Left hindlimb (tissue), 1 donor: ENCODE results near the gene STAB2.

Experiments
- DNase-seq: peaks from one replicate; pipeline ENCODE4 v3.0.0-alpha.2; 2018

STAB2 gene

DNA sequence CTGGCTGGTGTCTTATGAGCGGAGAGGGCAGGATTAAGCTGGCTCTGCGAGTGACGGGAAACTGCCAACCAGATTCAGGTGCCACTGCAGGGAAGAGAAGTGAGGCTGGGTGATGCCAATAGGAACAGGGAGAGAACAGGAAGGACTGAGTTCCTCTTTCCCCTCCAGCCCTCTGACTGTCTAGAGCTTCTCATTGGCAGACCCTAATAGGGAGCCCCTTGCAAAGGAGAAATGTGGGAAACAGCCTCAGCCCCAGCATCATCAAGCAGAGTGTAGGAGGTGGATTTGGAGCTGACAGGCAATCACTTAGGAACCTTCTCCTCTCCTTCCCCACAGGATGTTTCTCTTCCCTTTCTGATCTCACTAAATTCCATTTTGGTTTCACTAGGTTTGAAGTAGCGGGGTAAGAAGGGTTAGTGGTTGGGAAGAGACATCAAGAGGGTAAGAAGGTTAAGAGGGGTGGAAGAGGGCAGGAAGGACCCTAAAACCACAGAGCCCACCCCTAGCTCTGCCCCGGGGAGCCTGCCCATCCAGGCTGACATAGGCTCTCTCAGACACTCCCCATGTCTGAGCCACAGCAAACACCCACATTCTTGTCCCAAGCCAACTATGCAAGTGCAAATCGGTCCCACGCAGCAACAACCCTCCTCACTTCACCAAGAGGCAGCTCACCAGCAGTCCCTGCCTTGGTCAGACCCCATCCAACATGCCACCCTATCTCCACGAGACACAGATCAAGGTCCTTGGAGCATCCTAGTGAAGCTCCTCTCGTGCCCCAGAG lies 111.1 kb downstream of the STAB2 start:
- DNase-seq: no peak

DNA sequence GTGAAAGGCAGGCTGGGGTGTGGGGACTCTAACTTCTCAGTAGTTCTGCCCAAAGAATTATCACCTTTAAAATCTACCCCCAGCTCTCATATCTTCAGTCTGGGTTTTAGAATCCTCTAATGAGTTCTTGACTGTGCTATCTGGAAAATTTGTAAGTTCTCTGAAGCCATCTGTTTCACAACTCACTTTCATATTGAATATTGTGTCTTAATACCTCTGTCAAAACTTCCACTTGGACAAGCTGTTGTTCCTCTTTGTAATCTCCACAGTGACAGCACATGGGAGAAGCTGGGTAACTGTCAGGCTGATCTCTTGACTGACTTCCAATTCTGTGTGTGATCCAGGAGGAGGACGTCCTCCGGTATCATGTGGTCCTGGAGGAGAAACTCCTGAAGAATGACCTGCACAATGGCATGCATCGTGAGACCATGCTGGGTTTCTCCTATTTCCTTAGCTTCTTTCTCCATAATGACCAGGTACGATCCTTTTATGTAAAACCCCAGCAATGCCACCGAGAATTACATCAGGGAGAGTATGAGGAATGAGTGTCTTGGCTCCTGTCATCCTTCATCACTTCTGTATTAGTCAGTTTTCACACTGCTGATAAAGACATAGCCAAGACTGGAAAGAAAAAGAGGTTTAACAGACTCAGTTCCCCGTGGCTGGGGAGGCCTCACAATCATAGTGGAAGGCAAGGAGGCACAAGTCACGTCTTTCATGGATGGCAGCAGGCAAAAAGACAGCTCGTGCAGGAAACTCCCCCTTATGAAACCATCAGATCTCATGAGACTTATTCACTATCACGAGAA lies 111.9 kb downstream of the STAB2 start:
- no peak for DNase-seq

DNA sequence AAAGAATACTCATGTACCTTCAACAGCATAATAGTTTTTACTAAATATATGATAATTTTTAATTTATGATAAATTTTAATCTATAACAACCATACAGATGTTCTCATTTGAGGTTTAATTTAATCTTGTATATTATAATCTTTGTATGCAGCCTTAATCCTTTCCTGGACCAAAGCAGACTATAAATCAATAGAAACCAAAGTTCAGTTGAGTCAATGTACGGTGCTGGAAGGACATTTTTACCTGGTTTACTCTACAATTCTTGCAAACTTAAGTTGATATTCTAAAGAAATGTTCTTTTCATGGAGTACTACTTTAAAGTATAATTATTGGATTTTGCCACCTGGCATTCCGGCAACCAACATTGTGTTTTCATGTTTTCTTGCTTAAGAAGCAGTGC lies 118.0 kb downstream of the STAB2 start:
- no peak for DNase-seq

DNA sequence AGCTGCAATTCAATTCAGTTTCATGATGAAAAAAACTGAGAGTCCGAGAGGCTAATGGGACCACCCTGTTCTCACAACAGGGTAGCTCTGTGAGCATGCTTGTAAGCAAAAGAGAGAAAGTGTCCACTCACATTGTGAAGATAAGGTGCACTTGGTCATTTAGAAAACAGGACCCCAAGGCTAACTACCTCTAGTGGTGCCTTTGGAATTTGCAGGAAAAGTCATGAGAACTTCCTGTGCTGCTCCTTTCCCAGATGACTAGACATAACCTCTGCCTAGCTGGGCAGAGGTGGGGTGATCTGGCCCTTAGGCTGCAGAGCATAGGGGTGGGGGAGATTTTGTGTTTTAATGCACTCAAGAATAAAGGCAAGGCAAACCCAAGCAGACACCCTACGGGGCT lies 118.9 kb downstream of the STAB2 start:
- no peak for DNase-seq

DNA sequence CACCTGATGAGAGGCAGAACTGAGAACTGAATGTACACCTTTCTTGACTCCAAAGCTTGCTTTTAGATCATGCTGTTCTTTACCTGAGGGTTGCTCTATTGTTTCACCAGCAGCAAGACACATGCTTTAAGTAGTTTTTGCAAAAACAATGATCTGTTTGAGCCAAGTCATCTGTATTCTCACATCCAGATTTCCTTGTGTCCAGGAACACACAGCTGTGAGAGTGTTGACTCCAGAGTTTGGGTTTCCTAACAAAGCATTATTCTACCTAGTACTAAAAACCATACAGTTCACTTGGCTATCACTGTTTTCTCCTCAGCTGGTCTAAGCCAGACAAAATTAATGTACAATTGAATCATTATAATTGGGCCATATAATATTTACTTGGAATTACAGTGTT lies 120.4 kb downstream of the STAB2 start:
- no peak for DNase-seq

DNA sequence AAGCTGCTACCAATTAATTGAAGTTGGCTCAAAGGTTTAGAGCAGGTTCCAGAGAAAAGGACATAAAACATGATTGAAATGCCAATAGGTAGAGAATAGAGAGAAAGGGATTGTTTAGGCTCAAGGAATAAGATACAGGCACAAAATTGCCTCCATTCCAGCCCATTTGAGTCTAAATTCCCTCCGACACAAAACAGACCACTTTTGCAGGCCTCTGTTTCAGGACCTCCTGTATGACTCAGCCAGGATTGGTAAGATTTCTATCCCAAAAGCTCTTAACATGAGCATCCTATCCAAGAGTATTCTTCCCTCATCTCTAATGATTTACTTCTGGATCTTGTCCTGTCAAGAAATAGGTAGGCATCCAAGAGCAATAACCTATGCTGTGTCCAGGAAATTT lies 123.5 kb downstream of the STAB2 start:
- DNase-seq: no peak

DNA sequence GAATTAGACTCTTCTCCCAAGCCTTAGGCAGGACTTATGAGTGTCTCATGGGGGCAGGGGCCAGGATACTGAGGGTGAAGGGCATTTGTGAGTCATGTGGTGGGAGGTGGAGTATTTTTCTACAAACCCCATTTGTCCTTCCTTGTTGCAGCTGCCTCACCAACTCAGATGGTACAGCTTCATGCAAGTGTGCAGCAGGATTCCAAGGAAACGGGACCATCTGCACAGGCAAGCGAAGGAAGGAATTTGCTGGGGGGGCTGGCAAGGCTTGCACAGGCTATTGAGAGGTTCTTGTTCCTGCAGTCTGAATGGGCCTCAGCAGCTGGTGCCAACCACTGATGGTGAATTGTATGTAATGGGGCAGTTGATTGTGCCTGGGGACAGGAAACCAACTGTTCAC lies 125.1 kb downstream of the STAB2 start:
- no peak for DNase-seq

DNA sequence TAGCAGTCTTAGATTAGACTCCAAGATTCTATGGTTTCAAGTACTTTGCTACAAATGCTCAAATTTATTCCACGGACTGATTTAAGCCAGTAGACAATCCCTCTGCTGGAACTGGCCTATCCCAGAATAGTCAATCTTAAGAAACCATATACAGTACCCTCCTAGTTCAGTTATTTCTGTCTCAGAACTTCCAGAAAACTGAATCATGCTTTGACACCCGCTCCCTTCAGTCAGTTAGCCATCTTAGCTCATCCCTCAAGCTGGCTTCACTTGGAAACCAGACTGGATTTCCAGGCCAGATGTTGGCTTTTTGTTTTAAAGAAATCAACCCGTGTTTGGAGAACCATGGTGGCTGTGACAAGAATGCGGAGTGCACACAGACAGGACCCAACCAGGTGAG lies 128.4 kb downstream of the STAB2 start:
- DNase-seq: no peak

DNA sequence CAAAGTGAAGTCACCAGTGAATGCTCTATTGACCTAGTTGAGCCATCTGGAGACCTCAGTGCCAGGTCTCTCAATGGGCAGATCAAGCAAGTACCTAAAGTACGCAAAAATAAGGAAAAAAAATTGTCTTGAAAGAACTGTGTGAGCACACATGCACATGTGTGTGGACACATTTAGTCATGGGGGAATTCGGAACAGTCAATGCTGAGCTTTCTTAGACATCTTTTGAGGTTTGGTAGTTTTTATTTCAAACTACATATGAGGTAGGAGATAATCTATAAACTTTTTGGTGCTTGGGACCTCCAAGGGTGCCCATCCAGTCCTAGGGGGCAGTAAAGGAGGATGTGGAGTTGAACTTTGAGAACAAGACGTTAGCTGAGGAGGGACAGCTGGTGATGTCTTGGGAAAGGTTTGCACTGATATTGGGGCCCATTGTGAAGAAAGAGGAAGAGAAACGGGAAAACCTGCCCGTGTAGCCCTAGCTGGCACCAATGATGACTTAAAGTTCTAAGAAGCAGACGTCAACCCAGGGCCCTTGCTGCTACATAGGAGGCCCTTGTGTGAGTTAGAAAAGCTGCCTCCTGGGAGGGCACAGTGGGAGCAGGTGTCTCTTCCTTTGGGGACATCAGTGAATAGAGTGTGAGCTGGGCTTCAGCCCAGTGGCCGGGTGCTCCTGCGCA lies 129.6 kb downstream of the STAB2 start:
- DNase-seq: no peak

DNA sequence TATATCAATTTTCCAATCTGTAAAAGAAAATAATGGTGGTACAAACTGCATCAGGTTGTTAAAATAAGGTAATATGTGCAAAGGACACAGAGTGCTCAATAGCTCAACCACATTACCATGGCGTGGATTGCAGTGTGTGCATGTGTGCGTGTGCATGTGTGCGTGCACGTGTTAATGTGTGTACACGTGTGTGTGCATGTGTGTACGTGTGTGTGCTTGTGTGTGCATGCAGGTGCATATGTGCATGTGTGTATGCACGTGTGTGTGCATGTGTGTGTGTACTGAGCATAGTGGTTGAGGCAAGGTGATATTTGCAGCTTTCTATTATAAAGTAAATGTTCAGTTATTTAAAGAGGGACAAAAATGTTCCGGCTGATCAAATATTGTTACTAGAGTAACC lies 138.3 kb downstream of the STAB2 start:
- no peak for DNase-seq

DNA sequence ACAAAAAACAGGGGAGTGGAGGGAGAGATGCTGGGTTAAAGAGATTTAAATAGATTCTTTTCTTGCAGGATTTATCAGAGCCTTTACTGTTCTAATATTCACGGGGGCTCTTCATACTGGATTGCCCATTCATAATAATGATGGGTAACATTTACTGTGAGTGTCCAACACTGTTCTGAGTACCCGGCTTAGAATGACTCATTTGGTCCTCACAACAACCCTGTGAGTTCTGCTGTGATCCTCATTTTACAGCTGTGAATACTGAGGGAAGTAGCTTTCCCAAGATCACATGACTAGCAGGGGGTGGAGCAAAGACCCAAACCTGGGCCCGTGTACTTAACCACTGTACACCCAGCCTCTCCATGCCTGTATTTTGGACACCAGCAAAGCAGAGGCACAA lies 140.6 kb downstream of the STAB2 start:
- DNase-seq: no peak

DNA sequence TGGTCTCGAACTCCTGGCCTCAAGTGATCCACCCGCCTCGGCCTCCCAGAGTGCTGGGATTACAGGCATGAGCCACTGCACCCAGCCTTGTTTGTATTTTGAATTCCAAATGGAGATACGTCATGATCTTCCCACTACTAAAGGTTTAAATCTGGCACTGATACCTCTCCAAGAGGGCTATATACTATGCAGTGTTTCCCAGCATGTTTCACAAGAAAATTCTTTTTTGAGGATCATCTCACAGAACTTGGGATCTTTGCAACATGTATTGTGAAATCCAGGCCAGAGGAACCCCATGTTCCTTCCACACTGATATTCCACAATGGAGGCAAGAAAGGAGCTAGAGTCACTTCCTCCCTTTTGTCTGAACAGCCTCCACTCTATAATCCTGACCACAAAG lies 141.2 kb downstream of the STAB2 start:
- DNase-seq: no peak

DNA sequence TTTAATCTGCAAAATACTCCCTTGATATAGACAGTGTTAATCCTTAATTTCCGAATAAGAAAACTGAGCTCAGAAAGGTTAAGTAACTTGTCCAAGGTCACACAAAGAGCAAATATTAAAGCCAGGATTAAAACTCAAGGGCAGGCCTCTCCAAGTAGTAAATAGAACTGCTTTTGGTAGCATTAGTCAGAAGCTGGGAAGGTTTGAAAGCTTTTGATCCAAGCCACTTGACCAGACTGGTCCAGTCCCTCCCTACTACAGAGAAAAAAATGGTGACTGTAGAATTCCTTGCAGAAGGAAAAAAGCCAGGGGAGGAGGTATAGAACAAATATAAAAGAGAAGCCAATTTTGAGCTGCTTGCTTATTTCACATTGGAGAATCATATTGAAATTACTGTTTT lies 142.4 kb downstream of the STAB2 start:
- no peak for DNase-seq

DNA sequence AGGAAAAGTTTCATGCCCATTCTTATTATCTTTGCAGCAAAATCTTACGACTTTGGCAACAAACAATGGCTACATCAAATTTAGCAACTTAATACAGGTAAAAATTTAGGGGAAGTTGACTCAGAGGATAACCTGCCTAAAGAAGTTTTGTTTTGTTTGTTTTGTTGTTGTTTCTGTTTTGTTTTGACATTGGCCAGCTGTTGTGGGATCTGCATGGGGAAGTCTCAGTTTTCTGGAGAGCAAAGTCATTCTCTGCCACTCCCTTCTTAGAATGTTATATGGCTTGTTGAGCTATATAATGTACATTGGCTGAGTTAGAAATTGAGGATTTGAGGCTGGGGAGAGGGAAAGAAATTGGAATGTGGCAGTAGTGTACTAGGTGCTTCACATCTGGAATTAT lies 144.5 kb downstream of the STAB2 start:
- DNase-seq: no peak

DNA sequence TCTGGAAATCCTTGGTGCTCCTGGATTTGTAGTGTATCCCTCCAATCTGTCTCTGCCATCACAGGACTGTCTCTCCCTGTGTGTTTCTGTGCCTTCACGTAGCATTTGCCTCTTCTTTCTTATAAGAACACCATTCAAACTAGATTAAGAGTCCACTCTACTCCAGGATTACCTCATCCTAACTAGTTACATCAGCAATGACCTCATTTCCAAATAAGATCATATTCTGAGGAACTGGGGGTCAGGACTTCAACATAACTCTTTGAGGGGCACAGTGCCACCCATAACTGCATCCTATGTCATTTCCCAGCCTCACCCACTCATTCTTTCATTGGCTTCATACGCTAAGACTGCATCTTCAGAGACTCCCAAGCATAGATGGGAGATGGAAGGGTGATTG lies 147.8 kb downstream of the STAB2 start:
- DNase-seq: no peak

DNA sequence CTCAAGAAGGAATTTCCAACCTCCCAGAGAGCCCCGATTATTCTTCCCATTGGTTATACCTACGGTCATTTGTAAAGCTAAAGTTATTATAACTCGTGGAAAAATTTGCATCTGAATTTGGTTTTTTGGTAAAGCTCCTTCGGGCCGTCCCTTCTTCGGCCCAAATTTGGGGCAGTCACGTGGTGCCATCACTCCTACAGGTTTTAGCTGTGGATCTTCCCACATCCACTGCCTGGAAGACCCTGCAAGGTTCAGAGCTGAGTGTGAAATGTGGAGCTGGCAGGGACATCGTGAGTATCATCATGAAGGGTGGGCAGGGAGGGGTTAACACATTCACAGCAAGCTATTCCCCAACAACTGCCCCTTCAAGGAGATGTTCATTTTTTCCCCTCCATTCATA lies 148.2 kb downstream of the STAB2 start:
- DNase-seq: no peak

DNA sequence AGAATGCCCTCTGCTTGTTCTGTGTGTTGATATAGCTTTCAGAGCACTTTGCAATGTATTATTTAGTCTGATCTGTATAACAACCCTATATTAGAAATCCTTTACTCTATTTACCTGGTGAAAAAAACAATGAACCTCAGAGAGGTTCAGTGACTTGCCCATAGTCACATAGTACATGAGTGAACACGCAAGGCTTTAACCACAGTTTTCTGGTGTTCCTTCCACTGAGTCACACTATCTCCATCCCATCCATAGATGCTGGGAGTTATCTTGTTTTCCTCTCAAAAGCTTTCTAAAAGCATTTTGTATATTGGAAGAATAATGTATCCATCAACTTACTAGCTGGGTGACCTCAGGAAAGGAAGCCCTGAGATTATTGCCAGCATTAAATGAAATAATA lies 149.5 kb downstream of the STAB2 start:
- DNase-seq: no peak

DNA sequence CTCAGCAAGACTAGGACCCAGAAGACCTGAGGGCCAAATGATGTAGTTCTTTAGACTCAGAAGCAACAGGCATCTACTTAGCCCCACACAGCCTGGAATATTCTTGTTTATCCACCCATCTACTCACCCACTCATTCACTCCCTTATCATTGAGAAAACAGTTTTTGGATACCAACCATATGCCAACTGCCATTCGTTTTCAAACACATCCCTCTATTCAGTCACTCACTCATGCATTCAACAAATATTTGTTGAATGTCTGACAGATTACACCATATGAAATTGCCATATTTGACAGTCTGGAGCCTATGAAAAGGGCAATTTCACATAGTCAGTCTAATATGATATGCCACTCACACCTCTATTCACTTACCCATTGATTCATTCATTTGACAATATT lies 150.8 kb downstream of the STAB2 start:
- no peak for DNase-seq

DNA sequence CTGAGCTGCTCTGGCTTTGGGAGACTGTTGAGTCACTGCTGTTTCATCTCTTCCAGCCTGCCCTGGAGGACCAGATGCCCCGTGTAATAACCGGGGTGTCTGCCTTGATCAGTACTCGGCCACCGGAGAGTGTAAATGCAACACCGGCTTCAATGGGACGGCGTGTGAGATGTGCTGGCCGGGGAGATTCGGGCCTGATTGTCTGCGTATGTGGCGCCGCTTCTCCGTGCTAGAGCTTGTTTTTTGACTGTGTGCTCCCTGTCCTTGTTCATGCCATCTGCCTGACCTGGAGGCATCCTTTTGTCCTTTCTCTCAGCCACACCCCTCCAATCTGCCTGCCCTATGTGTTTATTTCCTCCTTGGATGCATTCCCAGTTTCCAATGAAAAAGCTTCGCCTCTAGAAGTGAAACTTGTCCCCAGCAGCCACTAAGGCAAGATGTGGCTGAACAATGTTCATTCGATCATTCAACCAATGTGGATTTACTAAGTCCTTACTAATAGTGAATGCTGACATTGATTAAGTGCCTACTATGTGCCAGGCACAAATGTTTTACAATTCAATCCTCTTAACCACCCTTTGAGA lies 155.4 kb downstream of the STAB2 start:
- no peak for DNase-seq

DNA sequence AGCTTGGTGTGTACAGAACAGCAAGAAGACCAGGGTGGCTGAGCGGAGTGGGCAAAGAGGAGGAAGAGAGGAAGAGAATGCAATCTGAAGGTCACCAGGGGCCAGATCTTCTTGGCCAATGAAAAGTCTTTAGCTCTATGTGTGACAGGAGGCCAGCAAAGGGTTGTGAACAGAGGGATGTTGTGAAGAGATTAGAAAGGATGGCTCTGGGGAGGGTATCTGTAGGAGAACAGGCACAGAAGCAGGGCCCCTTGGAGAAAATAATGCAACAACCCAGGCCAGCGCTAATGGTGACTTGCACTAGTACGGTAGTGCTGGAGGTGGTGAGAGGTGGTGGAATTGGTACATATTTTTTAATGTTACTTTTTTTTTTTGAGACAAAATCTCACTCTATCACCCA lies 156.7 kb downstream of the STAB2 start:
- DNase-seq: no peak

DNA sequence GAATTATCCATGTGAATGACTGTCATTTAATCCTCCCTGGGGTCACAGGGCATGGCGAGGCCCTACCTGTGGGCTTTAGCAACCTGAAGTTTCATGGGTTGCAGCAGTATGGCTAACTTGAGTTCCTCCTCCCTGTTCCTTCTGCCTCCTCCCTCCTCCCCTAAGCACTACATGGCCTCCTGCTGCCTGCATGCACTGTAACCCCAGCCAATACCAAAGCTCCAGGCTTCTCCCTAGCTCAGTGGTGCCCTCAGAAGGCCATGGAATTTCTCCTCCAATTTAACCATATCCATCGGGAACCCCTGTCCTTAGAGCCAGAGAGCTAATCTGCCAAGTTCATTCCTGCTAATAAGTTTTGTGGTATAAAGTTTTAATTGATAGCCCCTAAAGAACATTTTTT lies 158.9 kb downstream of the STAB2 start:
- no peak for DNase-seq

DNA sequence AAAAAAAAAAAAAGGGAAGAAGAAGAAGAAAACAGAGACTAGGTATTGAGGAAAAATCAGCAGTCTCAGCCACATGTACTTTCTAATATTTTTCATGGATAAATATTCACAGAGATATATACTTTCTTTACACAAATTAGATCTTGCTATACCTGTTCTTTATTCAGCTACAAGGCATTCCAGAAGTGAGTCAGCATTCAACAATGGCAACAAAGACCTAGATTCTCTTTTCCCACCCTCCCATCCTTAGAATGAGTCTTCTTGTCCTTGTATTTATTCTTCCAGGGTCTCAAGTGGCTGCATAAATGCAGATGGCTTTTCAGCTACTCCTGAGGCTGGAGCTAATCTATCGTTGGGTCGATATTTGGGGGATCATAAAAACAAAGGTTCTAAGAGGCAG lies 160.9 kb downstream of the STAB2 start:
- DNase-seq: no peak

DNA sequence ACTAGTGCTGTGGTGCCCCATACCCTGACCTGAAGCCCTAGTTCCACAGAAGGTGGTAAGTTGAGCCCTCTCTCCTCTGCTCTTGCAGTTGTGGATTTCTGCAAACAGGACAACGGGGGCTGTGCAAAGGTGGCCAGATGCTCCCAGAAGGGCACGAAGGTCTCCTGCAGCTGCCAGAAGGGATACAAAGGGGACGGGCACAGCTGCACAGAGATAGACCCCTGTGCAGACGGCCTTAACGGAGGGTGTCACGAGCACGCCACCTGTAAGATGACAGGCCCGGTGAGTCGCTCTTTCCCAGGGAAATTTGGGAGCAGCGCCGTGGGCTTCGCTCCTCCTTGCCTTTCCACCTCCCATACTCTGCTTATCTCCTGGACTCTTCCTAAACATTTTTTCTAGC lies 161.8 kb downstream of the STAB2 start:
- DNase-seq: no peak

DNA sequence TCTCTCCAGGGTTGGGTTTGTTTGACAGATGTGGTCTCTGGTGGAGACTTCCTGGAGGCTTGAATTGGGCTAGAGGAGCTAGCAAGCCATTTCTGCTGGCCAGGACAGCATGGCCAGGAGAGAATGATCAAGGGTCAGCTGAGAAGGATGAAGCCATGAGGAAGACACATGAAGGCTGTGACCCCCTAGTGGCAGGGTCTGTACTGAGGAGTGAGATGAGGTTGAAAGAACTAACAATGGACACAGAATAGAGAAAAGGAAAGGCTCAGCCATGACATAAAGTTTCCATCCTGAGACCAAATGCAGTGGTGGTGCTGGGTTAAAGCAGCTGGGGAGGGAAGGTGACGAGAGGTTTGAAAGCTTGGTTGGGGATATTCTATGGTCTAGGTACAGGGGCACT lies 164.1 kb downstream of the STAB2 start:
- no peak for DNase-seq
